B cell (primary cell): Measurements from ENCODE around the gene SHMT2. TPM values are rescaled to one million over a fixed set of nuclear protein-coding genes. Genes with fewer than 3 reads are reported as not detected.

ENCODE experiments used
- ATAC-seq: fragments of 200-7000 bp; cut with Tn5 transposase; one replicate; pipeline ENCODE4 v1.10.0; 2021; ENCODE audit warnings: low read depth, mild to moderate bottlenecking, moderate number of reproducible peaks, moderate library complexity
- CTCF ChIA-PET: fragments of 350-600 bp; sonication (Branson Sonifier 250); formaldehyde crosslinking; loops from one replicate; lab custom pipeline; 2021; ENCODE audit warnings: antibody characterized with exemption, inconsistent platforms; lab: Charles Lee
- POLR2A ChIA-PET: fragments of 350-600 bp; sonication (Branson Sonifier 250); formaldehyde crosslinking; loops from one replicate; lab custom pipeline; 2021; ENCODE audit warnings: antibody characterized with exemption; lab: Charles Lee
- DNase-seq: peaks from one replicate; pipeline ENCODE4 v3.0.0; 2013
- H2AFZ ChIP-seq: 2 replicates; pipeline ENCODE4 v1.6.1; 2012; ENCODE audit warnings: mild to moderate bottlenecking, low read depth, low read length; ENCODE audit not compliant: insufficient read depth, poor library complexity, severe bottlenecking
- H3K27ac ChIP-seq, 2 donors: 1 replicate in 1 of 2; 2 replicates in 1 of 2; pipeline ENCODE4 v1.5.1; 2012 to 2013; ENCODE audit warnings: low read length in 2 of 2, mild to moderate bottlenecking in 2 of 2, moderate library complexity in 1 of 2
- H3K27me3 ChIP-seq, 4 experiments: fragments of 200-600 bp in 1 of 4; sonication (generic) in 1 of 4; replicated peaks in 1 of 4; 1 replicate in 2 of 4; 2 replicates in 2 of 4; pipeline versions ENCODE4 v1.6.1 to v1.7.0; 2013 to 2016; ENCODE audit warnings: low read length in 3 of 4, mild to moderate bottlenecking in 2 of 4, mixed read lengths in 1 of 4, moderate library complexity in 1 of 4; ENCODE audit not compliant: insufficient read depth in 4 of 4, control insufficient read depth in 3 of 4; ENCODE audit errors: control extremely low read depth in 1 of 4
- H3K36me3 ChIP-seq, 2 experiments: replicated peaks in 1 of 2; 1 replicate in 1 of 2; 2 replicates in 1 of 2; pipeline versions ENCODE4 v1.6.1 to v1.7.1; 2013; ENCODE audit warnings: low read length in 1 of 2; ENCODE audit not compliant: insufficient read depth in 2 of 2, control insufficient read depth in 1 of 2; ENCODE audit errors: control extremely low read depth in 1 of 2, extremely low read depth in 1 of 2
- H3K4me1 ChIP-seq, 2 donors: fragments of 200-600 bp in 1 of 2; sonication (generic) in 1 of 2; 1 replicate in 1 of 2; 2 replicates in 1 of 2; pipeline versions ENCODE4 v1.5.1 to v1.6.1; 2013 to 2017; ENCODE audit warnings: low read length in 2 of 2; ENCODE audit not compliant: control insufficient read depth in 2 of 2, insufficient read depth in 2 of 2
- H3K4me2 ChIP-seq: replicated peaks from 2 replicates; pipeline ENCODE3; 2012; ENCODE audit warnings: mild to moderate bottlenecking, low read depth, low read length; ENCODE audit not compliant: poor library complexity, severe bottlenecking
- H3K4me3 ChIP-seq, 5 experiments: fragments of 200-600 bp in 1 of 5; sonication (generic) in 1 of 5; 1 replicate in 3 of 5; 2 replicates in 2 of 5; pipeline versions ENCODE4 v1.5.1 to v1.7.0; 2011 to 2016; ENCODE audit warnings: low read length in 4 of 5, mild to moderate bottlenecking in 4 of 5, low read depth in 2 of 5, control low read depth in 1 of 5, moderate library complexity in 1 of 5; ENCODE audit not compliant: insufficient read depth in 1 of 5; ENCODE audit errors: control extremely low read depth in 1 of 5, extremely low read depth in 1 of 5
- H3K79me2 ChIP-seq: fragments of 200-600 bp; sonication (generic); one replicate; pipeline ENCODE4 v1.6.0; 2016; ENCODE audit warnings: low read length; ENCODE audit not compliant: control insufficient read depth, insufficient read depth
- H3K9ac ChIP-seq: fragments of 200-600 bp; sonication (generic); 2 replicates; pipeline ENCODE4 v1.6.1; 2017; ENCODE audit warnings: mild to moderate bottlenecking, low read length, moderate library complexity
- H3K9me3 ChIP-seq, 3 donors: one replicate each; pipeline versions ENCODE4 v1.6.1 to v1.7.1; 2013; ENCODE audit warnings: low read length in 2 of 3; ENCODE audit not compliant: control insufficient read depth in 2 of 3, insufficient read depth in 1 of 3; ENCODE audit errors: control extremely low read depth in 1 of 3
- H4K20me1 ChIP-seq: 2 replicates; pipeline ENCODE4 v1.6.0; 2012; ENCODE audit warnings: mild to moderate bottlenecking, low read length; ENCODE audit not compliant: insufficient read depth, control insufficient read depth, poor library complexity, severe bottlenecking
- H3K27ac Mint-ChIP-seq: one replicate; pipeline ENCODE4 v1.8.0; 2021; ENCODE audit warnings: mixed read lengths
- H3K27me3 Mint-ChIP-seq: one replicate; pipeline ENCODE4 v1.8.0; 2021; ENCODE audit warnings: mixed read lengths
- H3K4me1 Mint-ChIP-seq: one replicate; pipeline ENCODE4 v1.8.0; 2021; ENCODE audit warnings: mixed read lengths
- H3K4me3 Mint-ChIP-seq: one replicate; pipeline ENCODE4 v1.8.0; 2021; ENCODE audit warnings: mixed read lengths
- H3K9me3 Mint-ChIP-seq: one replicate; pipeline ENCODE4 v1.8.0; 2022; ENCODE audit warnings: mixed read lengths; ENCODE audit not compliant: insufficient read depth
- CTCF ChIP-seq: fragments of 200-600 bp; IDR thresholded peaks from one replicate; pipeline ENCODE4 v1.8.0; 2022; ENCODE audit warnings: antibody characterized with exemption, mild to moderate bottlenecking
- WGBS: methylation state at CpG from one replicate; pipeline ENCODE4 v1.1.5; 2013; ENCODE audit warnings: missing lambda C conversion rate; ENCODE audit not compliant: insufficient coverage; 5-methylcytosine and 5-hydroxymethylcytosine counted together
- intact Hi-C: fragments of 100-400 bp; cut with micrococcal nuclease; formaldehyde crosslinking; loops from one replicate; pipeline ENCODE4 v1.10.0; 2022
- polyA plus RNA-seq: library from polyadenylated mRNA; depleted of rRNA; stranded (reverse); fragments of >200 nt; gene quantifications from 2 replicates; pipeline ENCODE4 v1.2.3, GENCODE V29; 2012
- total RNA-seq, 2 donors: library from RNA; stranded (reverse); fragments of 120-200 nt in 1 of 2; gene quantifications; 1 replicate in 1 of 2; 2 replicates in 1 of 2; pipeline versions ENCODE4 v1.2.3 to v1.2.4, GENCODE V29; 2013 to 2022

Gene SHMT2
- total and polyA plus RNA-seq, 2 donors (not counting 1 experiment from before 2014, with no cell fraction given) = 166 to 236 TPM

DNA sequence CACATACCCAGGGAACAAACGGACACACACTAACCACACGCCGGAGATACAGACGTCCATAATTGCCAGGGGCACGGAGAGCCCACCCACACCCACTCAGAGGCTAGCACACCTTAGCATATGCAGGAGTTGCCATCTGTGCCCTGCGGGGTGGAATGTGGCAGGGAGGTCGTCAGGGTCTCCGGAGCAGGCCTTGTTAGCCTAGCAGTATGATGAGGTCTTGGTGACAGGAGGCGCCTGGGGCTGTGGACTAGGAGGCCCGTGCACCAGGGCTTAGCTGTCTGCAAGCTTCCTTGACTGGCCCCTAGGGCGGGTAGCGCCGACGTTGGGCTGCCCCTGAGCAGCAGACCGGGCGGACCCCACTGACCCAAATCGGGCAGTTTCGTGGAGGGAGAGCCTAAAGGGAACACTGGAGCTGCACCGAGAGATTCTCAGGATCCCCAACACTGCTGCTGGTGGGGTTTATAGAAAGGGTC, 11.5 kb downstream of the SHMT2 start:
- Histone ChIP-seq H3K9me3 (peaks cover 0 to 24% (median 0%) of the 10 kb centered on the region in 3 donors), H2AFZ (peak overlapping the region; percentile 78), H4K20me1 (peaks cover 8% of the 10 kb centered on the region), H3K9ac (peak overlapping the region; percentile 74), H3K4me1 (peaks cover 75 to 82% of the 10 kb centered on the region in 2 donors), H3K4me2 (peak overlapping the region; percentile 95), H3K79me2 (peaks cover 7% of the 10 kb centered on the region), H3K4me3 (peak overlapping the region; percentile 3 to 79 (median 75)), H3K27ac (peak overlapping the region; percentile 70 to 81), H3K27me3 (peaks cover 0 to 76% (median 32%) of the 10 kb centered on the region in 4 experiments), H3K36me3 (no peaks in the 10 kb centered on the region)
- Mint-ChIP-seq H3K27ac (peak overlapping the region; percentile 92), H3K27me3 (peaks cover 12% of the 10 kb centered on the region), H3K4me1 (peaks cover 76% of the 10 kb centered on the region), H3K4me3 (peak overlapping the region; percentile 89), H3K9me3 (no peaks in the 10 kb centered on the region)
- no peak for ATAC-seq
- POLR2A ChIA-PET = interaction anchor here (0.6 to 11.2 kb wide), 5 partner anchors 11 to 234 kb away, joined by 3 to 110 read pairs (median 18); partner anchors contain the start of genes NXPH4 and SHMT2
- 7% methylated on average over 15 of the region's 19 CpGs for WGBS
- intact Hi-C loops = loop anchor here (1.0 to 5.0 kb wide), 3 partner anchors 129 to 218 kb away; partner anchors contain the start of genes GLI1 and STAT6
- CTCF ChIA-PET = interaction anchor here (0.6 to 31.1 kb wide), 7 partner anchors 13 to 160 kb away, joined by 3 to 838 read pairs (median 9); partner anchors contain the start of genes LRP1, NXPH4 and SHMT2
- no peak for DNase-seq
- TF ChIP-seq CTCF = no peak
